Omental fat pad (tissue), 4 donors: ENCODE results near the gene FBXO41. TPM values are rescaled to one million over a fixed set of nuclear protein-coding genes. Genes with fewer than 3 reads are reported as not detected.

Experiments used
- ATAC-seq: fragments of 150-250 bp; one replicate; pipeline ENCODE4 v1.9.1; 2016; ENCODE audit warnings: mild to moderate bottlenecking, moderate library complexity; ENCODE audit not compliant: low FRiP score
- DNase-seq: peaks from one replicate; pipeline ENCODE4 v3.0.0-alpha.2; 2019; ENCODE audit warnings: low spot score
- CTCF ChIP-seq, 3 donors: fragments of 450-650 bp; IDR thresholded peaks; one replicate each; pipeline ENCODE4 v1.5.1; 2016 to 2017; ENCODE audit warnings: antibody characterized with exemption in 3 of 3, mild to moderate bottlenecking in 3 of 3, moderate library complexity in 2 of 3
- total RNA-seq, 4 donors: library from RNA; depleted of rRNA; stranded (reverse); fragments of >200 nt; gene quantifications; one replicate each; pipeline ENCODE4 v1.1.0, GENCODE V29; 2016

The FBXO41 gene
- total RNA-seq, 4 donors from 2014 or later = 1.1 to 3.1 (median 2.0) TPM

GRCh38 chr2:73253901-73254300 is 30.4 kb downstream of the FBXO41 start:
- no peak for TF ChIP-seq CTCF (IDR thresholded peaks at IDR 0.05)
- ATAC-seq (no peak), DNase-seq (no peak)

GRCh38 chr2:73253400-73253799 is 30.9 kb downstream of the FBXO41 start:
- no peak for TF ChIP-seq CTCF (IDR thresholded peaks at IDR 0.05)
- ATAC-seq = no peak
- DNase-seq = no peak

DNA sequence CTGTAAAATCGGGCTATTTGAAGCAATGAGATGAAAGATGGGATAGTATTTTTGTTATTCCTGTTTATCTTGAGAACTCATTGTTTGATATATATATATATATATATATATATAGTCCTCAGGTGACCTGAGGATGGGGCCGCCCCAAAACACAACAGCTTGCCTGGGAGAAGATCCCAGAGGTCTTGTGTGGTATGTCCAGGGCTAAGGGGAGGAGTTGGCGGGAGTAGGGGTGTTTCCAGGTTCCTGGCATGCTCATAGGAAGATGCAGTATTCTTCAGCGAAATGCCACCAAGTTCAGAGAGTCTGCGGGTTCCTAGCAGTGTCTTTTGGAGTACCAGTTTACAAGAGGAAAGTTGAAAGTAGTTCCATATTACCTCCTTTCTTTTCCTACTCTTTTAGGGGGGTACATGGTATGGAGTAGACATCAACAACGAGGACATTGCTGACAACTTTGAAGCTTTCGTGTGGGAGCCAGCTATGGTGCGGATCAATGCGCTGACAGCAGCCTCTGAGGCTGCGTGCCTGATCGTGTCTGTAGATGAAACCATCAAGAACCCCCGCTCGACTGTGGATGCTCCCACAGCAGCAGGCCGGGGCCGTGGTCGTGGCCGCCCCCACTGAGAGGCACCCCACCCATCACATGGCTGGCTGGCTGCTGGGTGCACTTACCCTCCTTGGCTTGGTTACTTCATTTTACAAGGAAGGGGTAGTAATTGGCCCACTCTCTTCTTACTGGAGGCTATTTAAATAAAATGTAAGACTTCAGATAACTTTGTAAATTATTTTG is 31.8 kb downstream of the FBXO41 start:
- TF ChIP-seq CTCF (IDR thresholded peaks at IDR 0.05) = no peak
- DNase-seq = no peak

DNA sequence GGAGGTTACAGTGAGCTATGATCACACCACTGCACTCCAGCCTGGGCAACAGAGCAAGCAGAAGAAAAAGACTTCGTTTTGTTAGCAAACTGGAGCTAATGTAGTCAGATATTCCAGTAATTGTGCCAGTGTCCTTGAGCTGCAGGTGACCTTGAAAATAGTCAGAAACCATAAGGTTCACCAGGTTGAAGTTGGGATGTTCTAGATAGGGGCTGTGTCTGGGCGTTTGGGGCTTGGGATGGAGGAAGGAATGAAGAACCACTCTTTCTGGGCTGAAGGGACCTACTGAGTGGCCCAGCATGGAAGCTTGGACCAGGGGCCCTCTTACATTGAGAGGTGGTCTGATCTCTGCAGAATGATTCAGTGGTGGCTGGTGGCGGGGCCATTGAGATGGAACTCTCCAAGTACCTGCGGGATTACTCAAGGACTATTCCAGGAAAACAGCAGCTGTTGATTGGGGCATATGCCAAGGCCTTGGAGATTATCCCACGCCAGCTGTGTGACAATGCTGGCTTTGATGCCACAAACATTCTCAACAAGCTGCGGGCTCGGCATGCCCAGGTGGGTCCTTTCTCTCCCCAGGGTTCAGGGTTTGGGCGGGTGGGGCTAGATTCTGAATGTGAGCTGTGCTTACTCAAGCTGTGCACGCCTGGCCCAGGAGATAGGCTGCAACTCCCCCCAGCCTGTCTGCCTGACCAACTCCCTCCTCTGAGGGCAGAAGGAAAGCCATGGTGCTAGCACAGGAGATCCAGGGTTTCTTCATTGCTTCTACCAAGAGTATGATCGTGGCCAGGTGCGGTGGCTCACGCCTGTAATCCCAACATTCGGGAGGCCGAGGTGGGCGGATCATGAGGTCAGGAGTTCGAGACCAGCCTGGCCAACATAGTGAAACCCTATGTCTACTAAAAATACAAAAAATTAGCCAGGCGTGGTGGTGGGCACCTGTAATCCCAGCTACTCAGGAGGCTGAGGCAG is 33.1 kb downstream of the FBXO41 start:
- TF ChIP-seq CTCF (IDR thresholded peaks at IDR 0.05) = no peak
- DNase-seq (no peak), ATAC-seq (no peak)

More for the DNA sequence above, 31.8 kb downstream of the FBXO41 start:
- no peak for ATAC-seq

- TF ChIP-seq CTCF (IDR thresholded peaks at IDR 0.05) = no peak
Observed at GRCh38 chr2:73249636-73250035, 34.6 kb downstream of the FBXO41 start.

DNA sequence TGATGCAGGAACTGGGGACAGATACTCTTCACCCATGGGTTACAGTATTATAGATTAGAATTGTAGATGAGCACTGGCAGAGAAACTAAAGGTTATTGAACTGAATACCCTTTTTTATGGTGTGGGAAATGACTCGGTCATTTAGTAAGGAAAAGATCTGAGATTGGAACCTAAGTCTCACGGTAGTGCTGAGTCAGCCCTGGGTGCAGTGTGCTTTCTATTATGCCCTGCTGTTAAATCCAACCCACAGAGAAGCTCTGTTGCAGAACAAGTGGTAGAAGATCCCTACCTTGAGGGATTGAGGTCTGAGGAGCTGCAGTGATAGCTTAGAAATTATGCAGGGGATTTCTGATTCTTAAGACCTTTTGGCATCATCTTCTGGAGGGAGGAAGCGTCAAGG is 37.4 kb downstream of the FBXO41 start:
- no peak for TF ChIP-seq CTCF (IDR thresholded peaks at IDR 0.05)
- ATAC-seq (no peak), DNase-seq (no peak)

More at GRCh38 chr2:73249636-73250035, 34.6 kb downstream of the FBXO41 start:
- ATAC-seq (no peak), DNase-seq (no peak)
